ENCODE results near the gene CDH2.

Gene CDH2

GRCh38 chr18:28108254-28108653, 68.7 kb downstream of the CDH2 start:
- no peaks in the 10 kb centered on the region for H3K9me3 ChIP-seq (ENCODE audit: low read depth, low read length)
- no peak for DNase-seq (ENCODE audit: low read depth, low spot score)
- H3K4me3 ChIP-seq: no peak overlapping the region
- TF ChIP-seq EZH2 (IDR thresholded peaks at IDR 0.05) (no peak), FOXP2 (optimal IDR thresholded peaks at IDR 0.05; ENCODE audit: control extremely low read depth, extremely low read length, insufficient read depth) (no peak), POLR2AphosphoS5 (IDR thresholded peaks at IDR 0.05; ENCODE audit: borderline replicate concordance, low read depth, low read length) (no peak)
- no peak overlapping the region for H3K27ac ChIP-seq
- no peak overlapping the region for H3K9ac ChIP-seq (ENCODE audit: insufficient read length)
- no peaks in the 10 kb centered on the region for H3K36me3 ChIP-seq (ENCODE audit: insufficient read depth, low read length)

- Histone ChIP-seq H3K9me3 (ENCODE audit: low read depth, low read length) (no peaks in the 10 kb centered on the region), H3K4me3 (no peak overlapping the region), H3K27ac (no peak overlapping the region), H3K9ac (ENCODE audit: insufficient read length) (no peak overlapping the region), H3K36me3 (ENCODE audit: insufficient read depth, low read length) (no peaks in the 10 kb centered on the region)
- TF ChIP-seq POLR2AphosphoS5 (IDR thresholded peaks at IDR 0.05; ENCODE audit: borderline replicate concordance, low read depth, low read length) (no peak), EZH2 (IDR thresholded peaks at IDR 0.05) (no peak), FOXP2 (optimal IDR thresholded peaks at IDR 0.05; ENCODE audit: control extremely low read depth, extremely low read length, insufficient read depth) (no peak)
- DNase-seq (ENCODE audit: low read depth, low spot score): no peak
These were observed 77.7 kb downstream of the CDH2 start for GRCh38 chr18:28099237-28099636.

GRCh38 chr18:28095631-28096030, 81.3 kb downstream of the CDH2 start:
- TF ChIP-seq FOXP2 (optimal IDR thresholded peaks at IDR 0.05; ENCODE audit: control extremely low read depth, extremely low read length, insufficient read depth) (no peak), EZH2 (IDR thresholded peaks at IDR 0.05) (no peak), POLR2AphosphoS5 (IDR thresholded peaks at IDR 0.05; ENCODE audit: borderline replicate concordance, low read depth, low read length) (no peak)
- Histone ChIP-seq H3K27ac (no peak overlapping the region), H3K4me3 (no peak overlapping the region), H3K36me3 (ENCODE audit: insufficient read depth, low read length) (no peaks in the 10 kb centered on the region), H3K9me3 (ENCODE audit: low read depth, low read length) (no peaks in the 10 kb centered on the region), H3K9ac (ENCODE audit: insufficient read length) (no peak overlapping the region)
- DNase-seq (ENCODE audit: low read depth, low spot score): no peak

GRCh38 chr18:28095041-28095440, 81.9 kb downstream of the CDH2 start:
- no peak overlapping the region for H3K4me3 ChIP-seq
- H3K27ac ChIP-seq: no peak overlapping the region
- no peaks in the 10 kb centered on the region for H3K9me3 ChIP-seq (ENCODE audit: low read depth, low read length)
- no peak for DNase-seq (ENCODE audit: low read depth, low spot score)
- TF ChIP-seq POLR2AphosphoS5 (IDR thresholded peaks at IDR 0.05; ENCODE audit: borderline replicate concordance, low read depth, low read length) (no peak), EZH2 (IDR thresholded peaks at IDR 0.05) (no peak), FOXP2 (optimal IDR thresholded peaks at IDR 0.05; ENCODE audit: control extremely low read depth, extremely low read length, insufficient read depth) (no peak)
- no peak overlapping the region for H3K9ac ChIP-seq (ENCODE audit: insufficient read length)
- no peaks in the 10 kb centered on the region for H3K36me3 ChIP-seq (ENCODE audit: insufficient read depth, low read length)

GRCh38 chr18:28091197-28091596, 85.7 kb downstream of the CDH2 start:
- H3K9ac ChIP-seq (ENCODE audit: insufficient read length): no peak overlapping the region
- DNase-seq (ENCODE audit: low read depth, low spot score): no peak
- TF ChIP-seq POLR2AphosphoS5 (IDR thresholded peaks at IDR 0.05; ENCODE audit: borderline replicate concordance, low read depth, low read length) (no peak), FOXP2 (optimal IDR thresholded peaks at IDR 0.05; ENCODE audit: control extremely low read depth, extremely low read length, insufficient read depth) (no peak), EZH2 (IDR thresholded peaks at IDR 0.05) (no peak)
- no peaks in the 10 kb centered on the region for H3K9me3 ChIP-seq (ENCODE audit: low read depth, low read length)
- H3K27ac ChIP-seq: no peak overlapping the region
- no peak overlapping the region for H3K4me3 ChIP-seq
- no peaks in the 10 kb centered on the region for H3K36me3 ChIP-seq (ENCODE audit: insufficient read depth, low read length)

GRCh38 chr18:28088477-28088876, 88.5 kb downstream of the CDH2 start:
- TF ChIP-seq EZH2 (IDR thresholded peaks at IDR 0.05) (no peak), POLR2AphosphoS5 (IDR thresholded peaks at IDR 0.05; ENCODE audit: borderline replicate concordance, low read depth, low read length) (no peak), FOXP2 (optimal IDR thresholded peaks at IDR 0.05; ENCODE audit: control extremely low read depth, extremely low read length, insufficient read depth) (no peak)
- Histone ChIP-seq H3K27ac (no peak overlapping the region), H3K36me3 (ENCODE audit: insufficient read depth, low read length) (no peaks in the 10 kb centered on the region), H3K9me3 (ENCODE audit: low read depth, low read length) (no peaks in the 10 kb centered on the region), H3K9ac (ENCODE audit: insufficient read length) (no peak overlapping the region), H3K4me3 (no peak overlapping the region)
- no peak for DNase-seq (ENCODE audit: low read depth, low spot score)

- TF ChIP-seq POLR2AphosphoS5 (IDR thresholded peaks at IDR 0.05; ENCODE audit: borderline replicate concordance, low read depth, low read length): no peak
- no peak for TF ChIP-seq FOXP2 (optimal IDR thresholded peaks at IDR 0.05; ENCODE audit: control extremely low read depth, extremely low read length, insufficient read depth)
- no peak for TF ChIP-seq EZH2 (IDR thresholded peaks at IDR 0.05)
- no peak overlapping the region for H3K4me3 ChIP-seq
- no peak overlapping the region for H3K9ac ChIP-seq (ENCODE audit: insufficient read length)
These were observed 90.0 kb downstream of the CDH2 start for GRCh38 chr18:28086670-28087552.

GRCh38 chr18:28081516-28081915, 95.4 kb downstream of the CDH2 start:
- Histone ChIP-seq H3K4me3 (no peak overlapping the region), H3K9me3 (ENCODE audit: low read depth, low read length) (no peaks in the 10 kb centered on the region), H3K9ac (ENCODE audit: insufficient read length) (no peak overlapping the region), H3K27ac (no peak overlapping the region), H3K36me3 (ENCODE audit: insufficient read depth, low read length) (no peaks in the 10 kb centered on the region)
- DNase-seq (ENCODE audit: low read depth, low spot score): no peak
- TF ChIP-seq POLR2AphosphoS5 (IDR thresholded peaks at IDR 0.05; ENCODE audit: borderline replicate concordance, low read depth, low read length) (no peak), FOXP2 (optimal IDR thresholded peaks at IDR 0.05; ENCODE audit: control extremely low read depth, extremely low read length, insufficient read depth) (no peak), EZH2 (IDR thresholded peaks at IDR 0.05) (no peak)

More at GRCh38 chr18:28086670-28087552, 90.0 kb downstream of the CDH2 start:
- Histone ChIP-seq H3K27ac (no peak overlapping the region), H3K9me3 (ENCODE audit: low read depth, low read length) (no peaks in the 10 kb centered on the region), H3K36me3 (ENCODE audit: insufficient read depth, low read length) (no peaks in the 10 kb centered on the region)
- DNase-seq (ENCODE audit: low read depth, low spot score): no peak

Data from SK-N-MC (cell line).